KBM-7 (cell line): ENCODE data around the gene IPO11.
"Not testable (repeated sequence)": the region's sequence is repeated elsewhere in the genome, so short reads cannot be mapped to it uniquely, and the experiment has no call there.

Experiments used
- DNase-seq: peaks from one replicate; pipeline ENCODE4 v3.0.0-alpha.2; 2015
- in situ Hi-C: fragments of 300-500 bp; cut with MboI; formaldehyde crosslinking; loops from 2 replicates; pipeline ENCODE4 v1.14.3; 2020; ENCODE audit warnings: low sequenced_read_pairs, low pct_unique_long_range_greater_than_20kb, mixed read lengths

The IPO11 gene

GRCh38 chr5:62502456-62503101 lies 90.0 kb downstream of the IPO11 start:
- in situ Hi-C loops, result no loop called here
- DNase-seq, result peak; percentile 47

DNA sequence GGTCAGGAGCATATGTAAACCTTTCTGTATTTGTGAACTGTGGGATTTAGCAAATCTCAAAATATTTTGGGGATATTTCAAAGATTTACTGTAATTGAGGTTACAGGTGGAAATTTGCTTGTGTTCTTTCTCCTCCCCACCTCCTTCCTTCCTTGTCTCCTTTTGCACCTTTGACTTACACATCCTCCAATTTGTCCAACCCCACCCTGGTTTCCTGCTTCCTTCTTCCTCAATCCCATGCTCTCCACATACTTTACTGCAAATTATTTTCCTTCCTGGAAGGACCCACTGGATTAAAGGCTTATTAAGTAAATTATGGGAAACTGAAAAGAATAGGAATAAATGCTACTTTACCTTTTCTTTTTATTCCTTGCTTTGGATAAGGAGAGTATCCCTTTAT lies 91.6 kb downstream of the IPO11 start:
- in situ Hi-C loops, result no loop called here
- no peak for DNase-seq

GRCh38 chr5:62506659-62507460 lies 94.3 kb downstream of the IPO11 start:
- in situ Hi-C loops, result no loop called here
- DNase-seq, result peak; percentile 83

DNA sequence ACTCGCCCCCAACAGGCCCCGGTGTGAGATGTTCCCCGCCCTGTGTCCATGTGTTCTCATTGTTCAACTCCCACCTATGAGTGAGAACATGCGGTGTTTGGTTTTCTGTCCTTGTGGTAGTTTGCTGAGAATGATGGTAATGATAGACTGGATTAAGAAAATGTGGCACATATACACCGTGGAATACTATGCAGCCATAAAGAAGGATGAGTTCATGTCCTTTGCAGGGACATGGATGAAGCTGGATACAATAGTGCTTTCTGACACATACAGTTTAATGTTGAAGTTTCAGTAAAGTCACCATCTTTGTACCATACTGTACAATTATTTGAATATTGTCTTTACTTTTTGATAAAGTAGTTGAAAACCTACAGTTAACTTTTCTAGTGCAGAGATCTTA lies 96.2 kb downstream of the IPO11 start:
- DNase-seq, in situ Hi-C loops: not testable (repeated sequence)

DNA sequence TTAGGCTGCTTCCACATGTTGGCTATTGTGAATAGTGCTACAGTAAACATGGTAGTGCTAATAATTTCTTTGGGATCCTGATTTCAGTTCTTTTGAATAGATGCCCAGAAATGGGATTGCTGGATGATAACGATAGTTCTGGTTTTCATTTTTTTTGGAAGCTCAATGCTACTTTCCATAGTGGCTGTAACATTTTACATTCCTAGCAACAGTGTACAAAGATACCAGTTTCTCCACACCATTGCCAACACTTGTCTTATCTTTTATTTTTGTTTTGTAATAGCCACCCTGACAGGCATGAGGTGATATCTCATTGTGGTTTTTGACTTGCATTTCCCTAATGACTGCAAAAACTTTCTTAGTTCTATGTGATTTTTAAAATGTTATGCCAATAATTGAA lies 97.2 kb downstream of the IPO11 start:
- no peak for DNase-seq
- in situ Hi-C loops, result no loop called here

DNA sequence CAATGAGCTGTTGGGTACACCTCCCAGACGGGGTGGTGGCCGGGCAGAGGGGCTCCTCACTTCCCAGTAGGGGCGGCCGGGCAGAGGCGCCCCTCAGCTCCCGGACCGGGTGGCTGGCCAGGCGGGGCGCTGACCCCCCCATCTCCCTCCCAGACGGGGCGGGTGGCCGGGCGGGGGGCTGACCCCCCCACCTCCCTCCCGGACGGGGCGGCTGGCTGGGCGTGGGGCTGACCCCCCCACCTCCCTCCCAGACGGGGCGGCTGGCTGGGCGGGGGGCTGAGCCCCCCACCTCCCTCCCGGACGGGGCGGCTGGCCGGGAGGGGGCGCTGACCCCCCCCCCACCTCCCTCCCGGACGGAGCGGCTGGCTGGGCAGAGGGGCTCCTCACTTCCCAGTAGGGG lies 100.5 kb downstream of the IPO11 start:
- in situ Hi-C loops, DNase-seq: not testable (repeated sequence)

- no peak for DNase-seq
- in situ Hi-C loops, result no loop called here
These were observed 102.1 kb downstream of the IPO11 start for GRCh38 chr5:62514510-62515119.

GRCh38 chr5:62520812-62521211 lies 108.2 kb downstream of the IPO11 start:
- in situ Hi-C loops, DNase-seq: not testable (repeated sequence)

- DNase-seq, result peak; percentile 28
- in situ Hi-C loops, result no loop called here
These were observed 108.8 kb downstream of the IPO11 start for GRCh38 chr5:62521319-62521718.

DNA sequence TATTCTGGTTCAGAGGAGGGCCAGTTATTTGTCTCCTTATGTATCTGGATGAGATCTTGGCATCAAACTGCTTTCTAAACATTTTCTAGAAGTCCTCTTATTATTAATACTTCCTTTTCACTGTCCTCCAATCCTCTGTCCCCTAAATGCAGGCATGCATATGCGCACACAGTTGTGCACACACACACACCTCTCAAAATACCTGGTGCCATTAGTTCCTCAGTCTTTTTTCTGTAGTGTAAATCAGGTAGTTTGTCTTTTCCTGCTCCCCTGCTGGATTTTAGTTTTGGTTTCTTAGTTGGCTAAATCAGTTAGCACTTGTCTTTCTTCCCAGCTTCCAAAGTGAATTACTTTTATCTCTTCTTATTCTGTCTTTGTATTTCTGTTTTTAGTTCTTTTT lies 110.2 kb downstream of the IPO11 start:
- no peak for DNase-seq
- in situ Hi-C loops, result no loop called here

GRCh38 chr5:62533597-62533996 lies 121.0 kb downstream of the IPO11 start:
- in situ Hi-C loops, result no loop called here

DNA sequence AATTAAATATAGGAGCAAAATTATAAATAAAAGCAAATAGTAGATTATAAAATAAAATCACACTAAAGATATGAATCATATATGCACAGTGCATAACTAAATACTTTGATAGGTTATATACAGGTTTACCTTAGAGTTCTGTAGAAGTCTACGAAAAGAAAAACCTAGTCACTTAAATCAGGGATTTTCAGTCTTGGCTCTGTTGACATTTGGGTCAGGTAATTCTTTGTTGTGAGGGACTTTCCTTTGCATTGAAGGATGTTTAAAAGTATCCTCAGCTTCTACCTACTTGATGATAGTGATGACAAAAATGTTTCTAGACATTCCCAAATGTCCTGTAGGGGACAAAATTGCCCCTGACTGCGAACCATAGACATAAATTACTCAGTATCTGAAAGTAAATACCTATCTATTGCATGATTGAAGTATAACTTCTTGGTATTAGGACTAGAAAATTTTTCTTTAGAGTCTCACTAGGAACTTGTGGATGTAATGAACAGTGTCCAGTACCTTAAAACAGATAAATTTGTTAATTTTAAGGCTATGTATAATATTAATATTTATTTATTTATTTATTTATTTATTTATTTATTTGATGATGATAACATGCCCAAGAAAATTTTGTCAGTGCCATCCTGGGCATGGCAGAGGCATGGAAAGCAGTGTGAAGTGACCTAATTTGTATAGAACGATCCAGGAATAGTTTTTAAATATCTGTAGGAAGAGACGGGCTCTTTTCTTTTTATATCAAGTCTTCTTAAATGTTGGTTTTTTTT lies 122.1 kb downstream of the IPO11 start:
- in situ Hi-C loops, result no loop called here
- no peak for DNase-seq

More at GRCh38 chr5:62533597-62533996, 121.0 kb downstream of the IPO11 start:
- no peak for DNase-seq

DNA sequence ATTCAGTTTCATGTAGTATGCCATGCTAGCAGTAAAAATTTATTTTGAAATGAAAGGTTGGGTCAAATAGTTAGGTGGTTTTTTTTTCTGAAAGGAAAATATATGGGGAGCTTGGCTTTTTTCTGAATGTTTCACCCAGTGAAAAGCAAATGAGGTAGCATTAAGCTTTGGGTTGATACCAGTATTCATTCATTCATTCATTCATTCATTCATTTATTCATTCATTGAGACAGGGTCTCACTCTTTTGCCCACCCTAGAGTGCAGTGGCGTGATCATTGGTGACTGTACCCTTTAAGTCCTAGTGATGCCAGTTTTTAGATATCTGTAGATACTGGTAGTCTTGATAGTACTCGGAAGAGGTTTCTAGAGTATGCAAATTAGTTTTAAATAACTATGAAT lies 123.7 kb downstream of the IPO11 start:
- in situ Hi-C loops, result no loop called here
- DNase-seq, result no peak

GRCh38 chr5:62536783-62537182 lies 124.2 kb downstream of the IPO11 start:
- DNase-seq, result no peak
- in situ Hi-C loops, result no loop called here

DNA sequence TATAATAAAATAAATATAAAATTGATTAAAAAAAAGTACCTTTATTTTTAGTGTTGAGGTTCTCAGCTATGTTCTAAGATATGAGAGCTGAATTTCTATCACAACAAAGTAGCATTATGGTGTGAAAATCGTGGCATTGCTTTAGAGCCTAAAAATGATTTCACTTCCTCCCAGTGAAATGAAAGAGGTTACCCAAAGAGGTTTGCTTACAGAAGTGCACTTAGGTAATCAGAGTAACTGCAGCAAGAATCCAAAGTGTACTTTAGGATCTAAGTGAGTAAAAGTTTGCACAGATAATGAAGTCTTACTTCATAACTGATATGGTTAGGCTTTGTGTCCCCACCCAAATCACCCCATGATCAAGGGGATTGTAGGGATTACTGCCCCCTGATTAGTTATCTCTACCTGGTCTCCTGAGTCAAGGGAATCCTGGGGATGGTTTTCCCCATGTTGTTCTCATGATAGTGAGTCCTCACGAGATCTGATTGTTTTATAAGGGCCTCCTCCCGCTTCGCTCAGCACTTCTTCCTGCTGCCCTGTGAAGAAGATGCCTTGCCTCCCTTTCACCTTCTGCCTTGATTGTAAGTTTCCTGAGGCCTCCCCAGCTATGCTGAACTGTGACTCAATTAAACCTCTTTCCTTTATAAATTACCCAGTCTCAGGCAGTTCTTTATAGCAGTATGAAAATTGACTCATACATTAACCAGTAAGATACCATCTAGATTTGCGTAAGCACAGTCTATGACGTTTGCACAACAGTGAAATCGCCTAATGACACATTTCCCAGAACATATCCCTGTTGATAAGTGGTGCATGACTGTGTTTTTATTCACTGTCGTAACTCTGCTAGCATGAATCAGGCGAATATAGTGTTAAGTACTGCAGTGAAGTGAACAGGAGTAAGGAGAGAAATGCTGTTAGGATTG lies 125.7 kb downstream of the IPO11 start:
- in situ Hi-C loops, result no loop called here
- DNase-seq, result no peak

GRCh38 chr5:62542720-62543119 lies 130.2 kb downstream of the IPO11 start:
- DNase-seq, result no peak
- in situ Hi-C loops, result no loop called here

DNA sequence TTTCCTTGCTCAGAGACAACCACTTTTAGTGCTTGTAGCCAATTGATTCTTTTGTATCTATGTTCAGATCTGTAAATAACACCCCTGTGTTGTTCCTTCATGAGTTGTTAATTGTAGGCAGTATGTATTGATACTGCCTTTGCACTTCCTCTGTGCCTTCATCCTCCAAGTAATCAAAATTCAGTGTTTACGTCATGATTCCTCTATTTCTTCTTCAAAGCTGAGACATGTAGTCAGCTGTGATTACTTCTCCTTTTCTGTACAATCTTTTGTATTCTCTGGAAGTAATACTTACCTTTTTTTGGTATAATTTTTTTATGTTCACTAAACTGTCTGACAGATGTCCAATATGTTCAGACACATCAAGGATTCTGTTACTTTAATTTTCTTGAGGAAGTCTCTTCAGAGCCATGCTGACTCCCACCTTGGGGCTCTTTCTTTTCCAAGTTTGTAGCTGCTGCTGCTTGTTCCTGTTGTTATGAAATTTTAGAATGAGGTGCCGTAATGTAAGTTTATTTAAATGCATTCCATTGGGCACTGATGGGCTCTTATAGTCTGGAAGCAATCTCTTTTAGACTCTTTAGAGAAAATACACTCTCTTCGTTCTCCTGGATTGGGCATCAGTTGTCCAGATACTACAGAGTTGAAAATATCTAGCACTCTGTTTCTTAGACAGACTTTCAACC lies 135.5 kb downstream of the IPO11 start:
- DNase-seq, result peak; percentile 43
- in situ Hi-C loops, result no loop called here

DNA sequence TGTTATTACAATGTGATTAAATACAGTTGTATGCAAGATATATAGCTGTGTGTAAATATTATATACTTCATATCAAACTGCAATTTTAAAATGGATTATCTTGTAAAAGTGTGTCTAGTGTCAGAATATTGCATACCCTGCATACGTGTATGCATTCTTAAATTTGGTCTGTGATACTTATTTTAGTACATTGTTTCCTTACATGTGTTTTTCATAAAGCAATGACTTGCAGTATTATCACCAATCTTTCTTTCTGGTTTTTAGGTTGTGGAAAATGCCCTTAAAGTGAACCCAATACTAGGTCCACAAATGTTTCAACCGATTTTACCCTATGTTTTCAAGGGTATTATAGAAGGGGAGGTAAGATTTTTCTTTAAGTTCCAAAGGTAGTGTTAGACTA lies 137.5 kb downstream of the IPO11 start:
- DNase-seq, result no peak
- in situ Hi-C loops, result no loop called here
